DMS53 treated with DMSO at 0.1 percent for 48 hours (cell line): ENCODE data around the gene ELK1.
"Not testable (repeated sequence)": the region's sequence is repeated elsewhere in the genome, so short reads cannot be mapped to it uniquely, and the experiment has no call there.

Experiments
- DNase-seq: peaks from one replicate; lab custom pipeline; 2025; ENCODE audit not compliant: unreplicated experiment; lab: John Stamatoyannopoulos, UW

The ELK1 gene

GRCh38 chrX:47613082-47613481 is 37.3 kb downstream of the ELK1 start:
- no peak for DNase-seq

DNA sequence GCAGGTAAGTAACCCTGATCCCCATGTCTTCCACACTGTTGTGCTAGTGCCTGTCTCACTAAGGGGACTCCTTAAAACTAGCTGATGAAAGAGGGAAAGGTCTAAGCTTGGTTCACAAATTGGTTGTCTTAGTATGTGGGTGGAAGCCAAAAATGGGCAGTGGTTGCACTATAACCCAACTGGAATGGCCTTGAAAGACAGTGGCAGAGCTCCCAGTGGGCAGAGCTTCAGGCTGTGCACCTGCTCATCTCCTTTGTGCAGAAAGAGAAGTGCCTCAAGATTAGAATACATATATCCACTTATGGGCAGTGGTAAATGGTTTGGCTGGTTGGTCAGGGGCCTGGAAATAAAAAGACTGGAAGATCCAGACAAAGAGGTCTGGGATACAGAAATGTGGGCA is 37.9 kb downstream of the ELK1 start:
- DNase-seq, result no peak

- no peak for DNase-seq
These were observed 38.4 kb downstream of the ELK1 start for GRCh38 chrX:47611926-47612325.

DNA sequence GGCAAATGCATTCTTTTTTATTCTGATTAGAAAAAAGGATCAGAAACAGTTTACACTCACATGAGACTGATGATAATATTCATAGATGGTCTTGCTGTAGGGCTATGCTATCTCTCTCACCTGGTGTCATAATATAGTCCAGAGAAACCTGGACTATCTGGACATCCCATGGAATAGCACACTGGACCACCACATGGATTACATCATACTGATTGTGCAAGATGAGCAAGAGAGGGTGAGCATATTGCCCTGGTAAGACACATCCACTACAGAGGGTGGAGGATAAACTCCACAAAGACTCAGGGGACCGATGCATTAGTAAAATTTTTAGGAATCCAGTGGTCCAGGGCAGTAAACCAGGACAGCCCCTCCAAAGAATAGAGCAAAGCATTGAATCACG is 38.9 kb downstream of the ELK1 start:
- no peak for DNase-seq

DNA sequence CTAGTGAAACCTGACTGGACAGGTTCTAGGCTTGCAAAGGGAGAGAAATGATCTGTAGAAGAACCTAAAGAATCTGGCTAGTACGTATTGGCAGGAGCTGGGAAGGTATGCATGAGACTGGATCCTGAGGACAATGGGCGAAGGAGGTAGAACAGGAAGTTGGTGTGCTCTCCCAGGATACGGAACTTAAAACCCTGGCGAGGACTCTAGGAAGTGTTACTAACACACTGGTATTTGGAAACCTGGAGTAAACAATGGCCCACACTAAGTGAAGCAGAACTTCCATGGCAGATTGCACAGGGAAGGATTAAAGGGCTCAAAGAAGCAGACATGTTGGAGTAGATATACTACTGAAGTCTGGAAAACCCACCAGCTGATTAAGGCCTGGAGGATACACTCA is 39.9 kb downstream of the ELK1 start:
- DNase-seq, result no peak

DNA sequence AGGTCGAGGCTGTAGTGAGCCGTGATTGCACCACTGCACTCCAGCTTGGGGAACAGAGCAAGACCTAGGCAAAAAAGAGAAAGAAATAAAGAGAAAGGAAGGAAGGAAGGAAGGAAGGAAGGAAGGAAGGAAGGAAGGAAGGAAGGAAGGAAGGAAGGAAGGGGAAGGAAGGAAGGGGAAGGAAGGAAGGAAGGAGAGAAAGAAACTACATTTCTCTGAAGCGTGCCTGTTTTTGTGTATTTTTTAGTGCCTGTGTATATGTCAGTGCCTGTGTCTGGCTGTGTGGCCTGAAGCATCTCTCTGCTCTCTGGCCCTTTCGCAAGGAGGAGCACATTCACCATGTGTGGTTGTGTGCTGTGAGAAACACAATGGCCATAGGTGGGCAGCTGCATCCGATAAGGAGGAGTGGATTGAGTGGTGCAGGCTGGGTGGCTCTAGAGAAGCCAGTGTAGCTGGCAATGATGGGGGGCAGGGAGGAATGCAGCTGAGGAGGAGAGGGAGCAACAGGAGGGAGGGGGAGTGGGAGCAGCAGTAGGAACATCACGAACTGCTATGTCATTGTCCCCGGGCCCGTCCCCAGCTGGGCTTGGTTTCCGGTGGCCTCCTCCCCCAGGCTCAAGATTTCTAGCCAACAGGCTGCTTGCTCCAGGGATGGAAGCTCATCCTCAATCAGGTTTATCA is 42.1 kb downstream of the ELK1 start:
- DNase-seq, result no peak

- no peak for DNase-seq
These were observed 43.3 kb downstream of the ELK1 start for GRCh38 chrX:47607091-47607490.

DNA sequence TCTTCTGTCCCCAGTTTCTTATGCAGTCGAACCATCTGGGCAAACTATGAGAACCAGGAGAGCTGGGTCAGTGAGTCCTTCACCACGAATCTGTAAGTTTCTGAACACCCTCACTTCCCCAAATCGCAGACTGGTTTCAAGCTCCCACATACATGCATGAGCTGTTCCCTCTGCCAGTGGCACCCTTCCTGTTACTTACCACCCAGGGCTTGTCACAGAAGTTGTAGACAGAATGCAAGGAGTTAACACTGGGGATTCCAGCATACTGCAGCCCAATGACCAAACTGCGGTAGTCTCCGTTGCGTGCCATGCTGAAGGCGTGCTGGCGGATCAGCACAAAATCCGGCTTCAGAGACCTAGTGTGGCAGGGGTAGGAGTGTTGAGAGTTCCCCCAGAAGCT is 45.3 kb downstream of the ELK1 start:
- no peak for DNase-seq

DNA sequence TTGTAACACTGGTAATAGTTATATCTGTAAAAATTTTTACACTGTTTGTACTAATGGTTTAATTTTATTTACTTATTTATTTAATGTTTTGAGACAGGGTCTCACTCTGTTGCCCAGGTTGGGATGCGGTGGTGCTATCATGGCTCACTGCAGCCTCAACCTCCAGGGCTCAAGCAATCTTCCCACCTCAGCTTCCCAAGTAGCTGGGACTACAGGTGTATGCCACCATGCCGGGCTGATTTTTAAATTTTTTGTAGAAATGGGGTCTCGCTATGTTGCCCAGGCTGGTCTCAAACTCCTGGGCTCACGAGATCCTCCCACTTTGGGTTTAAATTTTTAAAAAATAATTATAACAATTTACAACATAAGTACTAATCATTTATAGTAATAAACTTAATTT is 47.2 kb downstream of the ELK1 start:
- not testable (repeated sequence) for DNase-seq

- no peak for DNase-seq
These were observed 53.1 kb downstream of the ELK1 start for GRCh38 chrX:47597222-47597621.

DNA sequence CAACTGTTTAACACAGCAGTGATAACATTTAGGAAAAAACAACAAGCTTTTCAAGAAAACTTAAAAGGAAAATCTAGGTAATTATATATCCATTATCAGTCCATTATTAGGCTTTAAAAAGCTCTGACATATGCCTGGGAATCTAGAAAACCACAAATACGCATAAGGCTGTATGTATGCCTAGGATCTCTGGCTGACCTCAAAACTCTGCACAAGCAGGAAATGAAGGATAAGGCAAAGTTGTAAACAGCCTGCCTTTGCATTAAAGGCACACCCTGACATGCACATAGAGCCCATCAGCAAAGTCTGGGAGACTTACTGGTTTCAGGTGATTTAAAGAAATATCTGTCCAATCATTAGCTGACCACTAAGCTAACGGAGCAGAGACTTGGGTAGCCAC is 54.1 kb downstream of the ELK1 start:
- DNase-seq, result no peak

DNA sequence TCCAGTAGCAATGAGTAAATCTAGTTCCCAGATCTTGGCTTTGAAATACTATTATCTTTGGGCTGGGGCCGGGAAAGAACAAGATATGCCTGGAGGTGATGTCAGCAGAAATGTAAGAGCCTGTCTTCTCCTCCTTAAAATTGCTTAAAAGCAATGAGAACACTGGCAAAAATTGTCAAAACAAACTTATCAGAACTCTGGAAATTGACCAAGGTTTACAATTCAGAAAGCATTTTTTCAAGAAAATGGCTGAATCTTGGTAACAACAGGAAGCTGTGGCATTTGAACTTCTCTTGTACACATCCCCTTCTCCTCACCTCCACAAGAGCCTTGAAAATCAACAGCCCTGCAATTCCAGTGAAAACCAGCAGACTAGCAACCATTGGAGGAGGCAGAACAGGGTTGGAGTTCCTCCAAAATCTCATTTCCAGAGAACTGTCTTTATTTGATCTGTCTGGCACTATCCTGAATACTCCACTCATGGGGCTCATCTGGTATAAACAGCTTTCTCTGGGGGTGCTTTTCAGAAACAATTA is 54.6 kb downstream of the ELK1 start:
- no peak for DNase-seq

GRCh38 chrX:47593522-47593921 is 56.8 kb downstream of the ELK1 start:
- DNase-seq, result no peak

DNA sequence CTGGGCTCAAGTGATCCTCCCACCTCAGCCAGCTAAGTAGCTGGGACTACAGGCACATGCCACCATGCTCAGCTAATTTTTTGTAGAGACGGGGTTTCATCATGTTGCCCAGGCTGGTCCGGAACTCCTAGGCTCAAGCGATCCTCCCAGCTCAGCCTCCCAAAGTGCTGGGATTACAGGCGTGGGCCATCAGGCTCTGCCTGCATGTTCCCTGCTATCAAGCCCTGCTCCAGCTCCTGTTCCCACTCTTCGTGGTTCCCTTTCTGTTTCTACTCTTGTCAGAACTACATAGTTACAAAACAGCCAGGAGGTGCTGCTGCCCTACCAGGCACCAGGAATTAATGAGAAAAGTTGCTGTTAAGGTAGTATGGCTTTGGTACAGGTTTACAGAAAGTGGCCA is 59.4 kb downstream of the ELK1 start:
- DNase-seq, result no peak

- no peak for DNase-seq
These were observed 62.2 kb downstream of the ELK1 start for GRCh38 chrX:47587906-47588735.

DNA sequence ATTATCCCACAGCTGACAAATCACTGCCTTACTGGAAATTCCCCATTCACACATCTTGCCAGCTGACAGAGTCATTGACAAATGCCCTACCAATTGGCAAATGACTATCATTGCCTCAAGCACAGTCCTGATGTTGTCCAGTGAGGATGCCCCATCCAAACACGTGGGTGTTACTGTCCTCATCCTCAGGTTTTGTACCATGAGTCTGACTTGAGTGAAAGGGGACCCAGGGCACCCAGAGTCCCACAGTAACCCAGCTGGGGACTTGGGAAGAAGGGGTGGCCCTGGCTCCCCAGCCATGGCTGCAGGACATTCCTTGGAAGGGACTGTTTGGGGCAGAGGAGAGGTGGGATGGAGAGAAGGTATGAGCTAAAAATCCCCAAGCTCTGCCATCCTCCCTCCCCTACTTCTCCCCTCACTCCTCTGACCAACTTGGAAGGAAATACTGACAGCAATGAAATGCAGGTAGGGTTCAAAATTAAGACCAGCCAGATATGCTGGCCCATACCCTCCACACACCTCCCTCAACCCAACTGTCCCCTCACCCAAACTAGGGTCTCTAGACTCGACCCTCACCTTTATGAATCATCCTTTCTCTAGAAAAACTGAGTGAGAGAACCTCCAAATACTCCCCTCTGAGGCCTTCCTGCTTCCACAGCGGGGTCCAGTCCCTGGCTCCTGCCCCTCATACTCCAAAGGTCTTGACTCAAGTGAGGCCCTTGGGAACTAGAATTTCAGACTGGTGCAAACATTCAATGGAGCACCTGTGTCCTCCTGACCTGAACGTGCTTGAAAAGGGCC is 63.1 kb downstream of the ELK1 start:
- no peak for DNase-seq

- DNase-seq, result no peak
These were observed 64.1 kb downstream of the ELK1 start for GRCh38 chrX:47586043-47586787.
